Neural progenitor cell (in vitro differentiated cells): ENCODE measurements around the gene ASXL3.

Experiments used
- CTCF ChIP-seq: fragments of 200-600 bp; sonication (generic); IDR thresholded peaks from 2 replicates; pipeline ENCODE4 v1.5.1; 2017; ENCODE audit warnings: antibody characterized with exemption, mild to moderate bottlenecking
- EZH2 ChIP-seq: fragments of 200-600 bp; sonication (generic); IDR thresholded peaks from 2 replicates; pipeline ENCODE4 v1.6.1; 2017; ENCODE audit warnings: antibody characterized with exemption, mild to moderate bottlenecking, moderate library complexity
- EZH2phosphoT487 ChIP-seq: fragments of 200-600 bp; sonication (generic); IDR thresholded peaks from 2 replicates; pipeline ENCODE4 v1.6.1; 2017; ENCODE audit warnings: antibody characterized with exemption

GRCh38 chr18:33673689-33674088 is 95.7 kb downstream of the ASXL3 start:
- TF ChIP-seq EZH2phosphoT487 (no peak), CTCF (peak; percentile 41), EZH2 (no peak)
